NCI-H1048 (cell line): ENCODE measurements around the gene CNTN5.

Experiments
- DNase-seq: peaks from one replicate; lab custom pipeline; 2025; lab: John Stamatoyannopoulos, UW

Gene CNTN5

DNA sequence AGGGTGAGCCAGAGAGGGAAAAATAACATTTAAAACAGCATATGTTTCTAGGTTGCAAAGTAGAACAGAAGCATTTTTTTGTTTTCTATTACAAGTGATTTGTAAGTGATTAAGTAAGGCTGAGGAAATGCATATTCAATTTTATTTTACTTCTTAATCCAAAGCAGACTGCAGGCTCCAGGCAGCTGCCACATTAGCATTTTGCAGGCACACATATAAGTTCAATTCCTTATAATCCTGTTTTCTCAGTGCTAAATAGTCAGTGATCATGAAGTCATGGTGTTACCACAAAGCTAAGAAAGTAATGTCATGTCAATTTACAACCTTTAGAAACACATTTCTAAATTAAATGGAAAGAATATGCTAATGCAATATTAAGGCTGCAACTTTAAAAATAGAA is 149.8 kb downstream of the CNTN5 start:
- DNase-seq: no peak

DNA sequence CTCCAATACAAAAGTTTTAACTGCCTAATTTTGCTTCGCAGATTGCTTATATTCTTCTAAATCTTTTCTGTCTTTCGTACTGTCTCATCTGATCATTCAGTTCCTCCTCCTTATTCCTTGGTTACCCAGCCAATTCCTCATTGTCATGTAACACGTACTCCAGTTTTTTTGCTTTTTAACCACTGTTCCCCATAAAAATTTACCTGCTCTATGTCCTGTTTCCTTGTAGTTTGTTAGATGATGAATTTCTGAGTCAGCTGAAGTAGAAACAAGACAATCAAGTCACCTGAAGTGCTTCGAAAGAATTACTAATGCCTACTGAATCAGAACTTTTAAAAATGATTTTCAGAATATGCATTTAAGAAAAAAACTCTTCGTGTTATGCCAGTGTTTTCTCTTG is 150.6 kb downstream of the CNTN5 start:
- no peak for DNase-seq

GRCh38 chr11:99176430-99176829 is 155.7 kb downstream of the CNTN5 start:
- no peak for DNase-seq

GRCh38 chr11:99177446-99177845 is 156.7 kb downstream of the CNTN5 start:
- DNase-seq: no peak

DNA sequence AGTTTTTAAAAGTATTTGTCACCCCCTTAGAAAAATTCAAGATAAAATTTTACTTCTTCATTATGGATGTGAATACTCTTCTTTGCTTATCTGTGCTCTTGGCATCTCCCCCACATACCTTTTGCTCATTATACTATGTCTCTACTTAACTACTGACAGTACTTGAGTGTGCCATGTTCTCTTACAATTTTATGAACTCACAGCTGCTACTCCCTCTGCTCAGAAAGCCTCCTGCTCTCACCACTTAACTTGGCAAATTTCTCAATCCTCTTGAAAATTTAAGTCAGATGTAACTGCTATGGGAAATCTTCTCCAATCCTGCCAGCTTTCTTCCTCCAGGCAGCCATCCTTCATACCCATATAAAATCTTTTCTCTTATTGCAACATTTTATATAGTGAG is 163.4 kb downstream of the CNTN5 start:
- no peak for DNase-seq

DNA sequence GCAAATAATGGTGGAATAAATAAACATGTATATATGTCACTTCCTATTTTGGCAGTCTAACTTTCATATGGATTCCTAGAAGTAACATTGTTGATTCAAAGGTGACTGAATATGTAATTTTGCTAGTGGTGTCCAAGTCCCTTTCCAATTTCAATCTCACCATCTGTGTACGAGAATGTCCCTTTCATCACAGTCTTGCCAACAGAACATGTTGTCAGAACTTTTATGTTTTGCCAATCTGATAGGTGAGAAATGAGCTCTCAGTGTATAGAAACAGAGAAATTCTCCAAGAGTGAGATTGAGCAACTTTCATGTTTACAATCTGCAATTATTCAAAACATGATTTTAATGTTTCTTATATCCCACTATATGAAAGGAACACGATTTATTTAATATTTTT is 167.5 kb downstream of the CNTN5 start:
- no peak for DNase-seq

DNA sequence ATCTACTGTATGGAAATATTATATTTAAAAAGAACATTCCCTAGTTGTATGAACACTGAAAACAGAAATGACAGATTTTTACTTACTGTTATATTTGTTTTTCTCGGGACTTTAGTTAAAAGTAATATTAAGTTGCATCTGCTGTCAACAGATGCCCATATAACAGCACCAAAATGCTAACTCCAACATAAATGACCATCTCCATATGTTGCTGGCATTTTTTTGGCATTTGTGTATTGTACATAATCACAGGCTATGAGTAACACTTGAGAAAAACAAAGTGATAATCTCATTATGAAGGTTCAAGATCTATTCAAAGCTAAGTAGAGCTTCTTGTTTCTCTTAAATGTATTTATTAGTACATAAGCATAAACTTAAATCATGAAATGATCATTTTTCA is 172.0 kb downstream of the CNTN5 start:
- DNase-seq: no peak

GRCh38 chr11:99197477-99197876 is 176.7 kb downstream of the CNTN5 start:
- no peak for DNase-seq

- no peak for DNase-seq
Observed at GRCh38 chr11:99198215-99198614, 177.5 kb downstream of the CNTN5 start.

- no peak for DNase-seq
Observed at GRCh38 chr11:99199341-99199740, 178.6 kb downstream of the CNTN5 start.

- DNase-seq: no peak
Observed at GRCh38 chr11:99200720-99201119, 180.0 kb downstream of the CNTN5 start.

- DNase-seq: no peak
Observed at GRCh38 chr11:99208813-99209212, 188.1 kb downstream of the CNTN5 start.

DNA sequence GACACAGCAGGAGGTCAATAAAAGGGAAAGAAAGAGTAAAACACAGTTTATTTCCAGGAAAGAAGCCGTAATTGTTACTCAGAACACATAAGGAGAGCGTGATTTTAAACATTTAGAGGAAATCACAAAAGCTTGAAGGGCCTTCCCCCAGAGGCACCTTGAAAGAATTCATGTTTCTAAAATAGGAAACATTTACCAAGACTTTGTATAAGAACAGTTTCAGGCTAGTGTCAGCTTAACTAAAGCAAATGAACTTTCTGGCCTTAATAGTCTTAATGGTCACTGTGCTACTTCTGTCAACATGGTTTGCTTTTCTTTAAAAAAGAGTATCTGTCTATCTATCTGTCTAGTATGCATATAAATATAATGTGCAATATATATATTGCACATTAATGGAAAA is 208.8 kb downstream of the CNTN5 start:
- no peak for DNase-seq

DNA sequence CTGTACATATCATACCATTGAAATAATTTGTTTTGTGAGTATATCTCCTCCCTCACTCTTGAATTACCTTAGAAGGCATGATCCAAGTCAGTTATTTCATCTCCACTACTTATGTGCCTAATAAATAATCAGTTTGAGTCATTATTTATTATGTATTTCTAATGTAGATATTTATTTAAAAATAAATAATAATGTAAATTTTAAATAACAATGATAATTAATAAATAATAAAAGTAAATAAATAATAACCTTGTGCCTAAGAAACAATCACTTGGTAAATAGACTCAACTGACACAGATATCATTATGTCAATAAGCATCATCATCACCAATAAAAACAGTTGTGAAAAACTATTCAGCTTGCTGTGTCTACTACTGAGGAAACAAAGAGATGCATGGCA is 213.8 kb downstream of the CNTN5 start:
- no peak for DNase-seq

- DNase-seq: no peak
Observed at GRCh38 chr11:99238401-99238800, 217.7 kb downstream of the CNTN5 start.

DNA sequence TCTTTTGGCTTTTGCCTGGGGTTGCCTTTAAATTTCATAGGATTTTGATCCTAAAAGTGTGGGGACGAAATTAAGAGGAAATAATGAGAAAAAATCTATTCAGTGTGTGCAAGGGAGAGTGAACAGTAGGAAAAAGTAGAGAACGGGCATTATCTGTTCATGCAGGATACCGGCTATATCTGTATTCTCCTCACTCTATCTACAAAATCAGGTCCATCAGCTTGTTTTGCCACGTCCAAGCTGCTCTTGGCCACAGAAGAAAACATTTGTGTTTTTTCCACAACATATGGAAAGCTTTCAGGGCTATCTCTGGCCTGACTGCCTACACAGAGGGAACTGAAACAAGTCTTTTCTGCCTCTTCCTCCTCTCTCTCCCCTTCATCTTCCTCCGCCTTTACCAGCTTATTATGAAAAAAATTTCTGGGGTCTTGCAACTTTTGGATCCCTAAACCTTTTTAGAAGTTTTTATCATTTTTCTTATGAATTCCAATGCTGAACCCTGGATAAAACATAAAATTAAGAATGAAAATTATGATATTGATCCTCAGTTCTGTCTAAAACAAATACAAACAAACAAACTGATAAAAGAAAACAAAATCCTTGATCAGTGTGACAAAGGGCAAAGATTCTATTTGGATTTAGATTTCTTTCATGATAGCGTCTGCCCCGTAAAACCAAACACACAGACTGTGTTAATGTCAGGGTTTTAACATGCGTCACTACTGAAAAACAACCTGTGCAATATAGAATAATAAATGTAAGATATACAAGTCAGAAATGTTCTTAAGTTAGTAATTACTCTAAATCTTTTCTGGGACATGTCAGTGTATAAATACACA is 219.7 kb downstream of the CNTN5 start:
- DNase-seq: no peak

DNA sequence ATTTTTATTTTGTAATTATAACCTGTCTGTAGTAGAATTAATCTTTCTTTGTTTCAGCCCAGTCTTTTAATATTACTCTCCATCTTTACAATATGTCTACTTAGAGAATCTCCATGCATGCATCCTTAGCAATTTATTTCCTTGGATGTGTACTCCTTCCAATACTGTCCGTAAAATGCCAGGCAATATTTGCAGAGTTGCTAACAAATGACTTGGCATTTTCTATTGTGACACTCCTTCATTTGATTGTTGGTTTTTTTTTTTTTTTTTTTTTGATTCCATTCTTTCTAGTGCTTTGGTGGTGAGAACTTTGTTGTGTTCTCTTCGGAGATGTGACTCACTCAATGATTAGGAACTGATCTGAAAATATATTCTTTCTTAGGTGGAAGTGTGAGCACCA is 220.3 kb downstream of the CNTN5 start:
- DNase-seq: no peak

GRCh38 chr11:99244613-99245012 is 223.9 kb downstream of the CNTN5 start:
- DNase-seq: no peak

GRCh38 chr11:99246199-99246598 is 225.4 kb downstream of the CNTN5 start:
- no peak for DNase-seq

DNA sequence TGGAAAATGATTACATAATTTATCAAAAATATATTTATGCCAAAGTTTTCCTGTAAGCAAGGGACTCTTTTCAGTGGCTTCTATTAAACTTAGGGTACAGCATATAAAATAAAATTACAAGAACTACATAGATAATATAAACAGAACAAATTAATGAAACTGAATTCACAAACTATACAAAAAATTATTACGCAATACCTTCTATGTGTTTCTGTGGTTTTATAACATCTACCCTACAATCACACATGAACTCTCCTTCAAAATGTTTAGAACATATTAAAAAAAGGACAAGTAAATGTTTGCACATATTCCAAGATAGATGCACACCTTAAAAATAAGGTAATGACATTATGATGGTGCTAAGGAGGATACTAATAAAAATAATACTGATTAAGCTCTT is 235.9 kb downstream of the CNTN5 start:
- no peak for DNase-seq

DNA sequence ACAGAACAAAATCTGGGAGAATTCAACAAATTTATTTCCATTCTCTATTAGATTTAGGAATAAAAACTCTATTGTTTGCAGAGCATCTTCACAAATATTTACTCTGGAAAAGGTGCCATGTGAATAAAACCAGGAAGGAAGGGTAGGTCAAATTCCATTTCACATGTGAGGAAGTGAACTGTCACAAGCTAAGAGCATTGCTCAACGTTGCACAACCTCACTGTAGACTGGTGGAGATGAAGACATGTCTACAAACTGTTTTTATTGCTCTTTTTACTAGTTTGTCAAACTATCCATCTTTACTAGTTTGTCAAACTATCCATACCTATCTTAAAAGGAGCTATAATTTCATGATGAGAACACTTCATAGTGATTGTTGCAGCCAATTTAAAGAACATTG is 236.4 kb downstream of the CNTN5 start:
- no peak for DNase-seq

DNA sequence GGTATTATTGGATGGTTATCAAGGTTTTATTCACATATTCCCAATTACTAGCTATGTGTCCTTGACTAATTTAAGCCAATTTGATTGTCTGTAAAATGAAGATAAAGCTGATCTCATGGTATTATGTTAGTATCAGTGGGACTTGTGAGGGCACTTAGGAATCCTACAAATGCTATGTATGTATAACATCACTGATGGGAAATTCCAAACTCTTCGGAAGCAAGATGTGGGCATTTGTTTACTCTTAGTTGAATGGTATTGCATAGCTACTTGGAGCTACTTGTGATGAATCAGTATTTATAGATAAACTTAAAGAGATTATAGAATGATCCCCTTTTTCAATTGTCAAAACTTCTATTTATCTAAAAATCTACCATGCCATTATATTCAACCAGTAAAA is 239.9 kb downstream of the CNTN5 start:
- DNase-seq: no peak

DNA sequence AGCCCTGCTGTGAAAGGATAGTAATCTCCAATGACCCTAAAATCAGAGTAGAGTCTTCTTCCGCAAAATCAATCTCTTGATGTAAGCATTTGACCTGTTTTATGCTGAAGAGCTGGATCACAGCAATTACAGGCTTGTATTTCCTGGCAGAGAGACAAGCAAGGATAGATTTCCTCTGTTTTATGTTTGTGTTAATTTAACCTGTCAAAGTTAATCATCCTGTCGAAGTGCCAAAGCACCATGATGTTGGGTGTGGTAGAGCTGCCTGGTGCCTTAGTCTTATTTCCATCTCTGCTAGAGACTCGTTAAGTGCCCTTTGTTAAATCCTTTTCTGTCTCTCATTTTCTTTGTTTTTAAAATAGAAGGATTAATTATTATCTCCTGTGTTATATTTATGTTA is 248.1 kb downstream of the CNTN5 start:
- no peak for DNase-seq

DNA sequence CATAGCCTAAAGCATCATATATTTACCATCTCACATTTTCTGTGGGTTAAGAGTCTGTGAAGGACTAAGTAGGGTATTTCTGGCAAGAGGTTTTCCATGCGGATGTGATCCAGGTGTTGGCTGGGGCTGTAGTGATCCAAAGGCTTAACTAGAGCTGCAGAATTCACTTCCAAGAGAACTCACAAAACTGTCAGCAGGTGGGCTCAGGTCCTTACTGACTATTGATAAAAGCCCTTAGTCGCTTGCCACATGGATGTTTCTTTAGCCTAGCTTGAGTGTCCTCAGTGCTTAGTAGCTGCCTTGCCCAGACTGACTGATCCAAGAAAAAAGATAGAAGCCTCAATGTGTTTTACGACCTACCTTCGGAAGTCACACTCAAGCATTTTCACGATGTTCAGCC is 250.8 kb downstream of the CNTN5 start:
- no peak for DNase-seq
